ENCODE results near the gene TAS2R9. TPM values are rescaled to one million over a fixed set of nuclear protein-coding genes. Genes with fewer than 3 reads are reported as not detected.
"Not testable (repeated sequence)": the region's sequence is repeated elsewhere in the genome, so short reads cannot be mapped to it uniquely, and the experiment has no call there.

TAS2R9 gene, protein sequence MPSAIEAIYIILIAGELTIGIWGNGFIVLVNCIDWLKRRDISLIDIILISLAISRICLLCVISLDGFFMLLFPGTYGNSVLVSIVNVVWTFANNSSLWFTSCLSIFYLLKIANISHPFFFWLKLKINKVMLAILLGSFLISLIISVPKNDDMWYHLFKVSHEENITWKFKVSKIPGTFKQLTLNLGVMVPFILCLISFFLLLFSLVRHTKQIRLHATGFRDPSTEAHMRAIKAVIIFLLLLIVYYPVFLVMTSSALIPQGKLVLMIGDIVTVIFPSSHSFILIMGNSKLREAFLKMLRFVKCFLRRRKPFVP
- not detected in 2 replicates for total RNA-seq

DNA sequence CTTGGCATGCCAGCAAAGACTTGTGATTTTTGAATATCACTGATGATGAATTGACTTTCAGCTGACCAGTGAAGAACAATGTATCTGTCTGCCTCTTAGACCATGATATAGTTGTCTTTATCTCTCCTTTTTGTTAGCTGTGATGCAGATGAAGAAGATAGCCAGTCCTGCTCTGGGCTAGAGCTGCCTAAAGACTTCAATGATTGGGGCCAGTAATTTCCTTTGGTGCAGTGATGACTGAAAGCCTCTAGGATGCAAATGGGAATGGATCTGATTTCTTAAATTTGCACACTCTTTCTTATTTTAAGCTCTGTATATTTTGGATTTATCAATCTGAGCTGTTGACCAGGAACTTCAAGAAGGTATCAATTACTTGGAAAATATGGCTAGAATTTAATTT, at the start of gene TAS2R9:
Gene TAS2R9 (minus strand): TSS at position 101 of the 400 bp plus-strand sequence. CDS start 93 bp downstream, at position 8.
- no peak for DNase-seq

DNA sequence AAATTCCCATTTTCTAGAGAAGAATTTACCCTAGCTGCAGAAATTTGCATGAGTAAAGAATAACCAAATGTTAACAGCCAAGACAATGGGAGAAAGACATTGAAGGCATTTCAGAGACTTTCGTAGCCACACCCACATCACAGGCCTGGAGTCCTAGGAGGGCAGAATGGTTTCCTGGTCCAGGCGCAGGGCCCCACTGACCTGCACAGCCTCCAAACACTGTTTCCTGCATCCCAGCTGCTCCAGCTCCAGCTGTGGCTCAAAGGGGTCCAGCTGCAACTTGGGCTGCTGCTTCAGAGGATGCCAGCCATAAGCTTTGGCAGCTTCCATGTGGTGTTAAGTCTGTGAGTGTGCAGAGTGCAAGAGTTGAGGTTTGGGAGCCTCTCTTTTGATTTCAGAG, 45.8 kb upstream of the TAS2R9 start:
- DNase-seq: no peak

DNA sequence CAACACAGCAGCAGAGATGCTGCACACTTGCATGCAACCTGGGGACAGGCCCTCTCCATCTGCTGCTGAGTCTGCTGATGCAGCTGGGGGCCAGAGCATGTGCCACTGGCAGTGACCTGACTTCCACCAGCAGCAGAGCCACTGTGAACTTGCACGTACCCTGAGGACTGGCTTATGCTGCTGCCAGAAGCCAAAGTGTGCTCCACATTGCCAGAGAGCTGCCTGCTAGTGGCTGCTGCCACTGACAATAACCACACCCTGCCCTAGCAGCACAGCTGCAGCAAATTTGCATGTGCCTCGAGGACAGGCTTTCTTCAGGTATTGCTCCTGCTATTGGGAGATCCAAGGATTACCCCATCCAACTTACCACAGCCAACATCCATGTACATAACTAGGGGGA, 43.8 kb upstream of the TAS2R9 start:
- DNase-seq: no peak

DNA sequence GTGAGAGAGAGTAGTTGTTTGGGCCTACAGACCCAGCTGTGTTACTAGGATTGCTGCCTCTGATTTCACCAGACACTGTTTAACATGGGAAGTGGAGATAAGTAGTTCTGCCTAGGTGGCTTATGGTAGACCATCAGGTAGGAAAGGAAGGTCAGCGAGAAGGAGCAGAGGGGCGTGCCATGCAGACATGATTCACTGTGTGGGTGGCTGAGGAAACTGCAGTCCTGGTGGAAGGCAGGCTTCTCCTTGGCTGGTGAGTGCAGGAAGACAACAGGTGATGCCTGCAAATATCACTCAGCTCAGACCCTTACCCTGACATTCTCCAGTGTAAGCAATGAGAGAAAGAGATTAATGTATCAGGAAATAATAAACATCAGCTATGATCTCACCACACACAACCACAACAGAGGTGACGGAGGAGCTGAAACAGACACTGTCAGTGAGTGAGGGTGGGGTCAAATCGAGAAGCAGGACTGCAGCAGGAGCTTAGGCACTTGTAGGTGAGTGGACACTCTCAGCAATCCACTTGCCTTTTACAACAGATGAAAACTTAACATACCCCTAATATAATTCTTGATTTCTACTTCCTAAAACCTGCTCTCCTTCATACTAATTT, 41.4 kb upstream of the TAS2R9 start:
- DNase-seq: no peak

DNA sequence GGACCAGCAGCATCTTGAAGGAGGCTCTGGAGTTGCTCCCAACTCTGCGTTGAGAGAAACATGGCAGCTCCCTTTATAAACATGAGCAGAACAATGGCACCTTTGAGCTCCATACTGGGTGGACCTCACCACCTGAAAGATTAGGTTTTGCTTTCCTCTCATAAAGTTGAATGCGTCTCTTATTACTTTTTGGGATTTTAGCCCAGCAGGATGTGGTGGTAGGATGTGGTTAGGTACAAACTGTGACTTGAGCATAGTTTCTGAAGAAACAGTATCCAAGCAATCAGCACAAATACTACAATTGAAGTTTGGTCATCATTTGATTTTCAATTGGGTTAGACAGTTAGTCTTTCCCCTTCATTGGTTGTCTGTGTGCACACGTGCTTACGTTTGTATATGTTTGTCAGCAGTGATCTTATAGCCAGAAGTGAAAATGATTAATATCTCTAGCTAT, 39.5 kb upstream of the TAS2R9 start, which contains the start of gene PRR4:
Gene PRR4 (minus strand): TSS at position 51 of the 454 bp plus-strand sequence. CDS start 38 bp downstream, at position 13.
- DNase-seq: no peak

DNA sequence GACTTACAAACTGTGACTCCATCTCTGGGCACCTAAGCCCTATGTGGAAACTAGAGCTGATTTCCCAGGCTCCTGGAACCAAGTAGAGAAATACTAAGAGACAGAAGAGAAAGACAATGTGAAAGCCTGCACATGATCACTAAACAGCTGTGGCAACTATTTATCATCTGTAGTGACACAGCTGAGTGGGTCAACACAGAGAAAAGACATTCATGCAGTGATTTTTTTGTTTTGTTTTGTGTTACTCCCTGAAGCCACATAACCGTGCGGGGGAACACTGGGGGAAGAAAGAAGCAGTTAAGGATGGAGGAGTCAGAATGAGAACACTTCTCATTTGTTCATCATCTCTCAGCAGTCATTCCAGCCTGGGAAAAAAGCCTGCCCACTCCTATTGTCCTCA, 37.8 kb upstream of the TAS2R9 start:
- no peak for DNase-seq

DNA sequence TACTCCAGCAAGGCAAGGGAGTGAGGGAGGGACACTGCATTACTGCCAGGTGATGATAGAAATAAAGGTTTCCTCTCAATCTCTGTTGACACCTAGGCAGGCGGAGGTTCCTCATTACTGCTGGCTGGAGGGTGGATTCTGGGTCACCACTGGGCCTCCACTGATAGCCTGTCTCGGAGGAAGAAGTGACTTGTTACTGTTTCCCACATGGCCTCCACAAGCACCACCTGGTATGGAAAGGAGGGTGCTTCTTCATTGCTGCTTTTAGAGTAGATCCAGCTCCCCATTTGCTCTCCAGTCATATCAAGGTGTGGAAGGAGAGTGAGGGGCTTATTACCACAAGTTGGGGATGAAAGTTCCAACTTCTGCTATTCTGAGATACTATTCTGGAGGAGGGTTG, 32.9 kb upstream of the TAS2R9 start:
- DNase-seq: no peak

DNA sequence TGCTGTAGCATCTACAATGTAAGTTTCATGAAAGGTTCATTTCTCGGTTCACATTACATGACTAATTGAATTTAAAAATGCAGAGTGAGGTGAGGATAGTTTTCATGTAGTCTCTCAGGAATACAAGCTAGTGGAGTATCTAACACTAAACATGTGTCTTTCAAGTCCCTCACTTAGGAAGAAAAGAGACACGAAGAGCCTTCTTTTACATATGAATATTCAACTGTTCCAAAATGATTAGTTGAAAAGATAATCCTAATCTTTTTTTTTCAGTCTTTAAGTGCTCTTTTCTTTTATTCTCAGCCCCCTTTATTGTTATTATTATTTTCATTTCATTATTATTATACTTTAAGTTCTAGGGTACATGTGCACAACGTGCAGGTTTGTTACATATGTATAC, 28.5 kb upstream of the TAS2R9 start:
- no peak for DNase-seq

DNA sequence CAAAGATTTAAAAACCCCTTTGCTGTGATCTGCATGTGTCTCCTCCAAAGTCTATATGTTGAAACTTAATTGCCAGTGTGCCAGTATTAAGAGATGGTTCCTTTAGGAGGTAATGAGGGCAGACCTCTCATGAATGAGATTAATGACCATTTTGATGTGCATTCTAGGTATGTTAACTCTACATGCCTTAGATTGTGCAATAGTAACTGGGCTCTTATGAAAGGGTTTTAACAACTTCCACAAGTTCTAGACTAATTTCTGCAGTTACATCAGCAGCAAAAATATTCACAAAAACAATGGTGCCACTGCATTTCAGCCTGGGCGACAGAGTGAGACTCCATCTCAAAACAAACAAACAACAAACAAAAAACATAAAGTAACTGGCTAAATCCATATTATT, 20.0 kb upstream of the TAS2R9 start:
- no peak for DNase-seq

DNA sequence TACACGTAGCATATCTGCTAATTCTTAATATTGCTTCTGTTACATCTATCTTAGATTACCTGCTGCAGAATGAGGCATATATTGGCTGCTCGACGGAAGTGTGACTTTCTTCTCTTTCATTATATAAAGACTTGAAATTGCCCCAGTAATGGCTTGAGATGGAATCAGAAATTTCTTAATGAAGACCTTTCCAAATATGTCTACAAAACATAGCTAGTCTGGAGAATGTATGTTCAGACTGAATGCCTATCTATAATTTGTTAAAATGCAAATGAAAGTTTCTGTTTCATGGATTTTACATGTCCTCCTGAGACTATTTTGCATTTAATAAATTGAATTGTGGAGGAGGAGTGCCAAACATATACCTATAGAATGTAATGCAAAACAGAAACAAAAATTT, 16.3 kb upstream of the TAS2R9 start, which contains the start of gene TAS2R10:
Gene TAS2R10 (minus strand): TSS at position 101 of the 400 bp plus-strand sequence. CDS start 89 bp downstream, at position 12.
- no peak for DNase-seq

DNA sequence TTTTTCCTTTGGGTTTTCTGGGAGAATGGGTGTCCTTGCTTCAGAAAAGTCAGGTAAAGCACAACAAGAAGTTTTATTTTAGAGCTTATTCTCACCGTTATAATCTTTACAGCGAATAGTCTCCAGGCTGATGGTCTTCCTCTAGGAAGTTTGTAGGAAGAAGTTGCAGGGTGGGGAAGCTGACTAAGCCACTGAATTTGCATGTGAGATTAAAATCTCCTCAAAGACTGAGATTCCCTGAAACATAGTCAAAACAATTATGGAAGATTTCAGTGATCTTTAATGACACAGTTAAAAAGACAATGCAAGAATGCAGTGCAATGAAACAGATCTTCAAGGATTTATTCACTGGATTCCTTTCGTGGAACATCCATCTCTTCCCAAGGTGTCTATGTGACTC, 15.0 kb upstream of the TAS2R9 start:
- no peak for DNase-seq

DNA sequence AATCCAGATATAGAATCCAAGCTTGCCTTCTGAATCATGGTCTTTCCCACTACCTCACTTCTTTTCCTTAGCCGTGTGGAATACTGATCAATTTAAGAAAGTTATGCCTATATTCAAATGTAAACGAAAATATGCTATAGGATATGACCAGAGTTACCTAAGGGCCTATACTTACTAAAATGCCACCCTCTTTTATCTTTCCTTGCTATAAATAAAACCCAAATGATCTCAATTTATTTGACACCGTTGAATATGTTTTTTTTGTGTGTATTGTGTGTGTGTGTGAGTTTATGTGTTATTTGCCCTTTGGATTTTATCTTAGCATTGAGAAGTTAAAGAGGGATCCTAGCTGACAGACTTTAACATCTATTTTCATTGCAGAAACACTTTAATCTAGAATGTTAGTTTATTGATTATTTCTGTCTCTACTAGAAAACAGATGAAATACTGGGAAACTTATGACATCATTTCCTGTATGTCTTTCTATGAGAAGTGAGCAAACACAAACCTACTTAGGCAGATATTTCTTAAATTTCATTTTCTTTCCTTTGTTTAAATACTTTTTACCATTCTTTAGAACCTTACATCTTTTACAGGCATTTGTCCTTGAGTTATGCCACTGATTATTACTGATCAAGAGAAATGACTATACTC, 2.0 kb upstream of the TAS2R9 start:
- no peak for DNase-seq

DNA sequence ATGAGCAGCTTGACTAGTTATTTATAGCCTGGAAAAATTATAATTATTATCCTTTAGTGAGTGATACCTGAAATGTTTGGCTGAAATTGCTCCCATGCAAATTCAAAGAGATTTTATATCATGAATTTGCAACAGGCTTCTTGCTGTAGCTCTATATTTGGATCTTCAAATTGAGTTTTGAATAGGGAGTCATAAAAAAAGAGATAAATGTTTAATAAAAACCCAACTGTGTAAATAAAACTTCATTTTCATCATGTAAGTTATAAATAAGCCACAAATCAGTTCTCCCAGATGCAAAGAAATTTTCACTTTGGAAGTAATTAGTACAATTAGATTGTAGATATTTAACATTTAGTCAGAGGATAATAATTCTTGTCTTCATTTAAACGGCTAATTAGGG, 2.8 kb downstream of the TAS2R9 start, which contains the start of gene TAS2R8:
Gene TAS2R8 (minus strand): TSS at position 101 of the 400 bp plus-strand sequence. CDS start 306 bp downstream, outside the sequence.
- DNase-seq: no peak

DNA sequence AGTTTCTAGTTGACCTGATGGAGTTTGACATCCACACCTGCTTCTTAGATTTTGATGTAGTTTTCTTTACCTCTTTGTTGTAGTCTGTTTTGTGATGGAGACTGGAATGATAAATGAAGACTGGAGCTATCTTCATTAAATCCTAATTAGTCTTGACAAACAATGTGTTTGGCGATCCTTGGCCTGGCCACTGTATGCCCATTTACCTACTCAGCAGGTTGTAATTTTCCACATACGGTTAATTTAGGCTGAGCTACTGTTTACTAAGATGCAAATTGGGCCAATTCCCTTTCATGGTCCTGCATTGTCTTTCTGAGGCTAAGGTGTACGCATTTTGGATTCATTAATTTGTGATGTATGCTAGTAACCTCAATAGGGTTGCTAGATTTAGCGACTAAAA, 7.4 kb downstream of the TAS2R9 start, which contains the start of gene TAS2R7:
Gene TAS2R7 (minus strand): TSS at position 41 of the 400 bp plus-strand sequence. CDS start 57 bp downstream, outside the sequence.
- DNase-seq: no peak

DNA sequence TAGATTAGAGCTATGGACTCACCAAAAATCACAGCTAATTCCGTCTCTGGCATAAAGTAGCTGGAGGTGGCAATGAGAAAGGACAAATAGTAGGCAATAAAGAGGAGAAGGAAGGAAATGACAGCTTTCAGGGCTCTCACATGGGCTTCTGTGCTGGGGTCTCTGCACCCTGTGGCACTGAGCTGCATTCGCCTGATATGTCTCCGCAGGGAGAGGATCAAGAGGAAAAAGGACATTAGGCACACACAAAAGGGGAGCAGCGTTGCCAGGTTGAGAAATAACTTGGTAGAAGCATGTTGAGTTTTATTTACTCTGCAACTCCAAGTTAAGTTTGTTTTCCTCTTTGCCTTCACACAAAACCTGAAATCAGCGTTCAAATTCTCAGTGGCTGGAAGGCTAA, 8.2 kb downstream of the TAS2R9 start:
- DNase-seq: no peak

DNA sequence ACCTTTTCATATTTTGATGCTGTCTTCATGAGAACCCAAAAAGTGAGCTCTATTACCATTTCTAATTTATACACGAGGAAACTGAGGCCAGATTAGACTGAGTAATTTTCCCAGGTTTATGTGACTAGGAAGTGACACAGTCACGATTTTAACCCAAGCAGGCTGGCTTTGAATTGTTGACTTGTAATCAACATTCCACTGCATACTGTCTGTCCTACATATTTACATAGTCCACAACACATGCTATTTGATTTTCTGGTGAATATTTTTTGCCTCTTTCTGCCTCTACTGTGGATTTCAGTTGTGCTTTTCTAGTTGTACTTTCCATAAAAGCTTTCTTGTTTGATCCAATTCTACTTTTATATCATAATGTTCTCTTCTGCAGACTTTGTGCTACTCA, 15.7 kb downstream of the TAS2R9 start:
- no peak for DNase-seq

DNA sequence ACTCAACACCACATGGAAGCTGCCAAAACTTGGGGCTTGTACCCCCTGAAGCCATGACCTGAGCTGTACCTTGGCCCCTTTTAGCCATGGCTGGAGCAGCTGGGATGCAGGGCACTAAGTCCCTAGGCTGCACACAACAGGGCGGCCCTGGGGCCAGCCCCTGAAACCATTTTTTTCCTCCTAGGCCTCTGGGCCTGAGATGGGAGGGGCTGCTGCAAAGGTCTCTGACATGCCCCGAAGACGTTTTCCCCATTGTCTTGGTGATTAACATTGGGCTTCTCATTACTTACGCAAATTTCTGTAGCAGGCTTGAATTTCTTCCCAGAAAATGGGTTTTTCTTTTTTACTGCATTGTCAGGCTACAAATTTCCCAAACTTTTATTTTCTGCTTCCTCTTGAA, 18.2 kb downstream of the TAS2R9 start:
- not testable (repeated sequence) for DNase-seq

DNA sequence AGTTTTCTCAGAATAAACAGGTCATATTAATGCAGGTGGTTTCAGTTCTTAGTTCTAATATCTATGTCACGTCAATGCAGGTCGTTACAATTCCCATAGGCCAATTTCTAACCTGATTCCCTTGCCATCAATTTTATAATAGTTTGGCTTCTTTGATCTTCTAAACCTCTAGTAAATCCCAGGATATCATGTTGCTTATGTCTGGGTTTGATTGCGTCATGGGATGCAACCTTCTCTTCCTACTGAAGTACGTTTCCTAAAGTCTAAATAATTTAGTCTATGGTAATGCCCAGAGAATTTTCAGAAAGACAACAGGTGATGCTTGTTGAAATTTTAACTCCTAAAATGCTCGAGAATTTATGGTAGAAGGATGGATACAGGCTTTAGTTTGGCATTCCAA, 26.7 kb downstream of the TAS2R9 start:
- DNase-seq: no peak

DNA sequence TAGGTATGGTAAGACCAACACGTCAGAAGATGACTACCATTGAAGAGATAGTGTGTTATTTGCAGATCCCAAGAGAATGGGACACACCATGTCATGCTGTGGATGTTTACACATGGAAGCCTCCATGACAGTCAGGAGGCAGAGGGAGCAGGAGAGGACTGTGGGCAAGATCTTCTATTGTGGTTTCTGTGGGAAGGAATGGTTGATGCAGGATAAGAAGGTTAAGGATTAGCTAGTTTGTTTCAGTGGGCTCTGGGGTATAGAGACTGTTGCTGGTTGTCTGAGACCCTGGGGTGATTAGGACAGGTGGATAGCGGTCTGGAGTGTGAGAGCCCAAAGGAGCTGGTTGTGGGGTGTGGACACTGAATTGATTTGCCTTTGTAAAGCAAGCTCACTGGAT, 30.9 kb downstream of the TAS2R9 start:
- DNase-seq: no peak

DNA sequence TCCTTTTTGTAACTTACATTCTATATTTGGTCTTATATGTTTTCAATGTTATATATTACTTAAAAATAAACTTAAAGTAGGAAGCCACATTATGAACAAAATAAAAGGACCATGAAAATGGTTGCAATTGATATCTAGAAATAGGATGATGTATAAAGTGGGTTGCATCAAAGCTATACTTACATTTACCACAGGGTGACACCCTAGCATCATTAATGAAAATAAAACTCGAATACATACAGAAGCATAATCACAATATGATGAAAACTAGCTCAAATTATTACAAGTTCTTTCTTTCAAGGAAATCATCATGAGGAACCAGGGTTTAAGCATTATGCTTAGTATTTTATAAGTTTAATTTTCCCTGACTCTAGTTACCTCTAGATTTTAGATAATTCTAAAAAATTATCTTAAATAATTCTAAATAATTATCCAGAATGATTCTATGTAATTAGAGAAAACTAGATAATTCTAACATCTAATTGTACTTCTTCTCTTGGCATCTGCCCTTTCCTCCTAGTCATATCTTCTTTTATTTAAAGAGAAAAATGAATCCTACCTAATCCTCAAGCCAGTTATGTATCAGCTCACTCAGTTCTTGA, 38.7 kb downstream of the TAS2R9 start:
- DNase-seq: peak; percentile 70

DNA sequence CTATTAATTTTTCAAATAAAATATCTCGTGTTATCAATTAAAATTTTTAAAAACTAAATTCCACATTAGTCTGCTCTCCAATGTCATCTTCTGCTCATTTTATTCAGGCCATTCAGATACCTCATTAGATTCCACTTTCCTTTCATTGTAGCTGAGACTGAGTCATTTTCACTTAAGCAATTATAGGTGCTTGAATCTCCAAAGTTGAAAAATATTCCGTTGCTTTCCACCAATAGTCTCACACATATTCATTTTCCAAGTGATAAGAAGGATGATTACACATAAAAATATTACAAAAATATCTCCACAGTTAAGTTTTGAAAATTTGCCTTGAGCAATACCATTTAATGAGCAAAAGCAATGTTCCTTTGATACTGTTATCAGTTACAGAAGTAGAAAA, 50.3 kb downstream of the TAS2R9 start:
- no peak for DNase-seq

Measured in dermis blood vessel endothelial cell (primary cell).